GM23338 (cell line): Measurements from ENCODE around the gene AP1M1. TPM values are rescaled to one million over a fixed set of nuclear protein-coding genes. Genes with fewer than 3 reads are reported as not detected.

Source experiments
- ATAC-seq: fragments of 200-7000 bp; cut with Tn5 transposase; 3 replicates; pipeline ENCODE4 v1.9.1; 2020
- DNase-seq: peaks from one replicate; pipeline ENCODE4 v3.0.0-alpha.2; 2015; ENCODE audit warnings: low spot score
- H2AFZ ChIP-seq: fragments of 200-600 bp; sonication (generic); 2 replicates; pipeline ENCODE4 v1.8.0; 2016; ENCODE audit warnings: antibody characterized with exemption, mild to moderate bottlenecking, moderate library complexity
- H3F3A ChIP-seq: fragments of 200-600 bp; sonication (generic); replicated peaks from 2 replicates; pipeline ENCODE4 v1.8.0; 2017; ENCODE audit warnings: antibody characterized with exemption, mixed run types, low read depth
- H3K27ac ChIP-seq: fragments of 200-600 bp; sonication (generic); 2 replicates; pipeline ENCODE4 v1.6.1; 2016; ENCODE audit warnings: low read depth
- H3K27me3 ChIP-seq: fragments of 200-600 bp; sonication (generic); 2 replicates; pipeline ENCODE4 v1.8.0; 2016; ENCODE audit warnings: mild to moderate bottlenecking, mixed run types, moderate library complexity; ENCODE audit not compliant: insufficient read depth
- H3K36me3 ChIP-seq: fragments of 200-600 bp; sonication (generic); 2 replicates; pipeline ENCODE4 v1.8.0; 2016; ENCODE audit warnings: mild to moderate bottlenecking; ENCODE audit not compliant: insufficient read depth
- H3K4me1 ChIP-seq: fragments of 200-600 bp; sonication (generic); 2 replicates; pipeline ENCODE4 v1.8.0; 2016; ENCODE audit warnings: mild to moderate bottlenecking, moderate library complexity; ENCODE audit not compliant: insufficient read depth
- H3K4me2 ChIP-seq: fragments of 200-600 bp; sonication (generic); 2 replicates; pipeline ENCODE4 v1.7.1; 2017; ENCODE audit warnings: mixed run types
- H3K4me3 ChIP-seq: fragments of 200-600 bp; sonication (generic); 2 replicates; pipeline ENCODE4 v1.6.1; 2016; ENCODE audit warnings: mixed run types
- H3K79me2 ChIP-seq: fragments of 200-600 bp; sonication (generic); replicated peaks from 2 replicates; pipeline ENCODE4 v1.8.0; 2017; ENCODE audit warnings: mild to moderate bottlenecking; ENCODE audit not compliant: insufficient read depth
- H3K9me2 ChIP-seq: fragments of 200-600 bp; sonication (generic); 2 replicates; pipeline ENCODE4 v1.8.0; 2017; ENCODE audit not compliant: insufficient read depth
- H4K20me1 ChIP-seq: fragments of 200-600 bp; sonication (generic); replicated peaks from 2 replicates; pipeline ENCODE4 v1.8.0; 2017; ENCODE audit warnings: mild to moderate bottlenecking; ENCODE audit not compliant: insufficient read depth
- H3K27ac Mint-ChIP-seq: 2 replicates; pipeline ENCODE4 v1.8.0; 2020; ENCODE audit warnings: inconsistent platforms, mild to moderate bottlenecking, moderate library complexity, mixed read lengths
- H3K27me3 Mint-ChIP-seq: 3 replicates; pipeline ENCODE4 v1.8.0; 2022; ENCODE audit warnings: low read depth, mild to moderate bottlenecking, moderate library complexity, mixed read lengths, inconsistent platforms; ENCODE audit not compliant: insufficient read depth, poor library complexity
- H3K36me3 Mint-ChIP-seq: 3 replicates; pipeline ENCODE4 v1.8.0; 2021; ENCODE audit warnings: low read depth, mild to moderate bottlenecking, inconsistent platforms, moderate library complexity, mixed read lengths
- H3K4me1 Mint-ChIP-seq: 3 replicates; pipeline ENCODE4 v1.8.0; 2020; ENCODE audit warnings: mild to moderate bottlenecking, inconsistent platforms, mixed read lengths
- H3K4me3 Mint-ChIP-seq: 3 replicates; pipeline ENCODE4 v1.8.0; 2021; ENCODE audit warnings: moderate library complexity, mild to moderate bottlenecking, inconsistent platforms, mixed read lengths
- H3K9me3 Mint-ChIP-seq: 3 replicates; pipeline ENCODE4 v1.8.0; 2020; ENCODE audit warnings: moderate library complexity, mild to moderate bottlenecking, inconsistent platforms, mixed read lengths
- ETS1 ChIP-seq: IDR thresholded peaks from 2 replicates; pipeline ENCODE4 v1.6.1; 2016; ENCODE audit warnings: antibody characterized with exemption
- EZH2 ChIP-seq: fragments of 200-600 bp; sonication (generic); IDR thresholded peaks from one replicate; pipeline ENCODE4 v1.8.0; 2017; ENCODE audit warnings: antibody characterized with exemption, mild to moderate bottlenecking, low read depth; ENCODE audit not compliant: unreplicated experiment
- EZH2phosphoT487 ChIP-seq: fragments of 200-600 bp; sonication (generic); IDR thresholded peaks from one replicate; pipeline ENCODE4 v1.8.1; 2018; ENCODE audit warnings: antibody characterized with exemption; ENCODE audit not compliant: unreplicated experiment
- JUNB ChIP-seq: IDR thresholded peaks from one replicate; pipeline ENCODE4 v1.6.1; 2016; ENCODE audit warnings: antibody characterized with exemption; ENCODE audit not compliant: unreplicated experiment
- NANOG ChIP-seq: IDR thresholded peaks from 2 replicates; pipeline ENCODE4 v1.6.1; 2016; ENCODE audit warnings: antibody characterized with exemption, borderline replicate concordance
- POLR2AphosphoS5 ChIP-seq: IDR thresholded peaks from 2 replicates; pipeline ENCODE4 v1.6.1; 2016; ENCODE audit warnings: antibody characterized with exemption, low read depth
- REST ChIP-seq: IDR thresholded peaks from one replicate; pipeline ENCODE4 v1.6.1; 2018; ENCODE audit warnings: antibody characterized with exemption; ENCODE audit not compliant: unreplicated experiment
- STAT1 ChIP-seq: IDR thresholded peaks from one replicate; pipeline ENCODE4 v1.6.1; 2016; ENCODE audit warnings: antibody characterized with exemption; ENCODE audit not compliant: unreplicated experiment
- ZNF114 ChIP-seq: fragments of 250-450 bp; sonication (Bioruptor Pico); IDR thresholded peaks from 2 replicates; pipeline ENCODE4 v1.5.0; 2020; ENCODE audit warnings: mild to moderate bottlenecking, moderate library complexity
- ZNF331 ChIP-seq: fragments of 250-450 bp; sonication (Bioruptor Pico); IDR thresholded peaks from 2 replicates; pipeline ENCODE4 v1.5.0; 2020; ENCODE audit warnings: low read depth, mild to moderate bottlenecking, moderate library complexity
- ZNF462 ChIP-seq: fragments of 250-450 bp; sonication (Bioruptor Pico); IDR thresholded peaks from 2 replicates; pipeline ENCODE4 v1.5.0; 2020; ENCODE audit warnings: mild to moderate bottlenecking, moderate library complexity
- polyA plus RNA-seq: library from polyadenylated mRNA; unstranded; fragments of >200 nt; fragmentation: Nextera tagmentation; extraction: Ambion mirVana; gene quantifications from 2 replicates; pipeline ENCODE4 v1.2.1, GENCODE V29; 2016
- total RNA-seq: library from RNA; depleted of rRNA; stranded (reverse); fragments of >200 nt; shearing (Covaris generic); gene quantifications from 2 replicates; pipeline ENCODE4 v1.2.3, GENCODE V29; 2014

Gene AP1M1
- total and polyA plus RNA-seq, 2 experiments from 2014 or later: 22.0 to 32.0 TPM

- no peaks in the 10 kb centered on the region for H3K27me3 ChIP-seq
- H3K27ac Mint-ChIP-seq: no peak overlapping the region; the same call in none of the 2 replicates
- peaks cover 15% of the 10 kb centered on the region for H3K79me2 ChIP-seq
- ATAC-seq (no peak), DNase-seq (no peak)
- H3K9me2 ChIP-seq: no peaks in the 10 kb centered on the region
- H3K4me3 ChIP-seq: no peak overlapping the region
- H3K36me3 Mint-ChIP-seq: peaks cover 21% of the 10 kb centered on the region
- H3K27me3 Mint-ChIP-seq: peaks cover 12% of the 10 kb centered on the region
- TF ChIP-seq ETS1 (no peak), NANOG (no peak)
- H3K4me3 Mint-ChIP-seq: peak overlapping the region; percentile 95
- H3K4me1 ChIP-seq: no peaks in the 10 kb centered on the region
- H3K4me2 ChIP-seq: no peak overlapping the region
- H3F3A ChIP-seq: no peaks in the 10 kb centered on the region
- peaks cover 3% of the 10 kb centered on the region; the same call in 2 of the 3 replicates for H3K9me3 Mint-ChIP-seq
- no peak overlapping the region for H2AFZ ChIP-seq
- peaks cover 3% of the 10 kb centered on the region; the same call in 2 of the 3 replicates for H3K4me1 Mint-ChIP-seq
- H3K27ac ChIP-seq: no peak overlapping the region
- peaks cover 4% of the 10 kb centered on the region; the same call in 1 of the 2 replicates for H4K20me1 ChIP-seq
- H3K36me3 ChIP-seq: no peaks in the 10 kb centered on the region
Observed at GRCh38 chr19:16184665-16185122, 13.0 kb upstream of the AP1M1 start.

- H3K4me1 Mint-ChIP-seq: peaks cover 3% of the 10 kb centered on the region; the same call in 2 of the 3 replicates
- peak within 1 kb of the TSS; percentile 95 for H3K4me3 Mint-ChIP-seq
- DNase-seq (peak; percentile 98), ATAC-seq (peak; percentile 94)
- H3K36me3 Mint-ChIP-seq: peaks cover 27% of the 10 kb centered on the region
- peaks cover 15% of the 10 kb centered on the region for H3K79me2 ChIP-seq
- no peaks in the 10 kb centered on the region for H3K4me1 ChIP-seq
- peak within 1 kb of the TSS; percentile 98 for H3K27ac Mint-ChIP-seq
- H2AFZ ChIP-seq: peak within 1 kb of the TSS; percentile 15; the same call in 1 of the 2 replicates
- no peaks in the 10 kb centered on the region for H3K36me3 ChIP-seq
- H3K9me3 Mint-ChIP-seq: no peaks in the 10 kb centered on the region
- H4K20me1 ChIP-seq: peaks cover 4% of the 10 kb centered on the region; the same call in 1 of the 2 replicates
- no peaks in the 10 kb centered on the region for H3K27me3 ChIP-seq
- H3K27ac ChIP-seq: no peak within 1 kb of the TSS
- peak within 1 kb of the TSS; percentile 64 for H3K4me3 ChIP-seq
- no peaks in the 10 kb centered on the region for H3K9me2 ChIP-seq
- H3K4me2 ChIP-seq: peak within 1 kb of the TSS; percentile 91
- H3F3A ChIP-seq: no peaks in the 10 kb centered on the region
- H3K27me3 Mint-ChIP-seq: peaks cover 12% of the 10 kb centered on the region
- TF ChIP-seq JUNB (no peak), STAT1 (no peak), ZNF462 (CRISPR knock-in tag) (no peak), EZH2 (no peak), ZNF114 (CRISPR knock-in tag) (no peak), POLR2AphosphoS5 (peak; percentile 54), ZNF331 (CRISPR knock-in tag) (no peak), REST (no peak), EZH2phosphoT487 (no peak)
Observed at GRCh38 chr19:16185123-16185767, 12.5 kb upstream of the AP1M1 start, which contains the start of gene FAM32A. TSS of gene FAM32A (plus strand) at chr19:16185410. CDS start at chr19:16185443, 33 bp downstream.
